GM10266 (cell line): ENCODE results near the gene RUNDC3A.

Experiments
- DNase-seq: peaks from one replicate; pipeline ENCODE4 v3.0.0; 2012; ENCODE audit errors: extremely low spot score
- TF ChIP-seq, protein P1 (sequence below): IDR thresholded peaks from 2 replicates; pipeline ENCODE4 v1.5.1; 2012; ENCODE audit warnings: mild to moderate bottlenecking, low read depth; ENCODE audit not compliant: control insufficient read depth, insufficient read depth; ENCODE audit errors: missing control alignments

The RUNDC3A gene

DNA sequence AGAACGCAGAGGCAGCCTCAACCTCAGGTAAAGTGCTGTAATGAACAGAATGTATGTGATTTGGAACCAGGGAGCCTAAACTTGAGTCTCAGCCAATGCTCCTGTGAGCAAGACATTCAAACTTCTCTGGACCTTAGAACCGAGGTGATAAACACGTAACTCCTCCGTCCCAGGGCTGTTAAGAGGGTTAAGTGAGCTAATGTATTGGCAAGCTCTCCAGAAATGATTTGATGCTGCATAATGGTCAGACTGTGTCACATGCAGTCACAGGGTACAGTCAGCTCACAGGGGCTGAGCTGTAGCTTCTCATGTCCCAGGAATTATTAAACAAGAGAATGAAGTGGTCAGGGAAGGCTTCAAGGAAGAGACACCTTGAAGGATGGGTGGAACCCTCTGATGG, 30.4 kb upstream of the RUNDC3A start:
- no peak for DNase-seq

DNA sequence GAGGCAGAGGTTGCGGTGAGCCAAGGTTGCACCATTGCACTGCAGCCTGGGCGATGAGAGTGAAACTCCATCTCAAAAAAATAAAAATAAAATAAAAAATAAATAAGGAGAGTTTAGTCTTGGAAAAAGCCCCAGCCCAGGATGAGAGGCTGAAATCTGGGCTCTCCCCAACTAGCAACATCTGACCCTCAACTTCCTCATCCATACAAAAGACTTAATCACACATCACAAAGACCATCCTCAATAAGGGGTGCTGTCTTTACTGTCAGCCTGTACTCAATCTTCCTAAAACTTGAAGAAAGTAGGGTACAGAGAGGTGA, 29.1 kb upstream of the RUNDC3A start:
- no peak for DNase-seq
- TF ChIP-seq, protein P1, sequence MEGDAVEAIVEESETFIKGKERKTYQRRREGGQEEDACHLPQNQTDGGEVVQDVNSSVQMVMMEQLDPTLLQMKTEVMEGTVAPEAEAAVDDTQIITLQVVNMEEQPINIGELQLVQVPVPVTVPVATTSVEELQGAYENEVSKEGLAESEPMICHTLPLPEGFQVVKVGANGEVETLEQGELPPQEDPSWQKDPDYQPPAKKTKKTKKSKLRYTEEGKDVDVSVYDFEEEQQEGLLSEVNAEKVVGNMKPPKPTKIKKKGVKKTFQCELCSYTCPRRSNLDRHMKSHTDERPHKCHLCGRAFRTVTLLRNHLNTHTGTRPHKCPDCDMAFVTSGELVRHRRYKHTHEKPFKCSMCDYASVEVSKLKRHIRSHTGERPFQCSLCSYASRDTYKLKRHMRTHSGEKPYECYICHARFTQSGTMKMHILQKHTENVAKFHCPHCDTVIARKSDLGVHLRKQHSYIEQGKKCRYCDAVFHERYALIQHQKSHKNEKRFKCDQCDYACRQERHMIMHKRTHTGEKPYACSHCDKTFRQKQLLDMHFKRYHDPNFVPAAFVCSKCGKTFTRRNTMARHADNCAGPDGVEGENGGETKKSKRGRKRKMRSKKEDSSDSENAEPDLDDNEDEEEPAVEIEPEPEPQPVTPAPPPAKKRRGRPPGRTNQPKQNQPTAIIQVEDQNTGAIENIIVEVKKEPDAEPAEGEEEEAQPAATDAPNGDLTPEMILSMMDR: no peak

More for the DNA sequence above, 30.4 kb upstream of the RUNDC3A start:
- TF ChIP-seq, protein P1: no peak

DNA sequence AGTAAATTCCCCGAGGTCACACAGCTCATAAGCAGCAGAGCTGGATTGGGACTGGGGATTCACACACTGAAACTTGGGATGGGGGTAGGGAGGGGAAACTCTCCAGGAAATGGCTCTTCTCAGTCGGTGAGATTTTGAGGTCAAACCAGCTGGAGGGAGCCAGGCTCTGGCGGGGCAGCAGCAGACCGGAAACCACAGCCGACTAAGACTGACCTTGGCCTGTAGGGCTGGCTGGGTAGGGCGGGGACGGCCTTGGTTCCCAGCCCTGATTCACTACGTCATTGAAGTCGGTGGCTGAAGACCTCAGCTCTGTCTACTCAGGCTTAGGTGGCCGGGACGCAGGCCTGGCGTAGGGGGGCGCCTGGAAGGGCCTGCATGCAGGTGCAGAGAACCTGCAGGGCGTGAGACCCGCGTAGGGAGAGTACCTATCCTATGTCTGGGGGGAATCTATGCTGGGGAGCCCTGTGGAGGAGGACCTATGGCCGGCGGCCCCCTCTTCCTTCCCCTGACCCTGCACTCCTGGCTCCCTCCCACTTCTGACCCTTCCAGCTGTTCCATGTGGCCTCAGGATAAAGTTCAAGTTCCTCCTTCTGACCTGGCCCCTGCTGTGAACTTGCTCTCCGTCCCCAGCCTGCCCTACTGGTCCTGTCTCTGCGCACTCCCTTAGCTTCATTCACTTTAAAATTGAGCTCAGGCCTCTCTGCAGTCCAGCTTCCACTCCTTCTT, 28.6 kb upstream of the RUNDC3A start:
- DNase-seq: peak; percentile 80
- TF ChIP-seq, protein P1: no peak

DNA sequence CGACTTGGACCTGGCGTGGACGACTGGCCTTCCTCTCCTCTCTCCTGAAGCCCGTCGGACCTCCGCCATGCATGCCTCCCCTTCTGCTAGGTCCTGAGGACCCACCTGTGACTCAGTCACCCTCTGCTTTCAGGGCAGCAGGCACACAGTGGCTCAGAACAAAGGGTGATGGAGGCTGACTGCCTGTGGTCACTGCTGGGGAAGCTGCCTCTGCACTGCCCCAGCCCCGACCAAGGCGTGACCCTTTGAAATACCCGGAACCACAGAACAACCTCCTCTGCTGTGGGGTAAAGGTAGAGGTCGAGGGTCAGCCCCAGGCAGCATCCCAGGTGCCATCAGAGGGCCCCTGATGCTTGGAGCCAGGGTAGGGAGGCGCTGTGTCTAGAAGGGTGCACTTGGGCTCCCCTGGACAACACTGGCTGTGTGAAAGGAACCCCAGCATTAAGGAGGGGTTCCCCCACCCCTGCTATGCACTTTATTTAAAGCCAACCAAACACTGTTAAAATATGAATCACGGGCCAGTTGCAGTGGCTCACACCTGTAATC, 27.9 kb upstream of the RUNDC3A start:
- DNase-seq: no peak
- TF ChIP-seq, protein P1: no peak

DNA sequence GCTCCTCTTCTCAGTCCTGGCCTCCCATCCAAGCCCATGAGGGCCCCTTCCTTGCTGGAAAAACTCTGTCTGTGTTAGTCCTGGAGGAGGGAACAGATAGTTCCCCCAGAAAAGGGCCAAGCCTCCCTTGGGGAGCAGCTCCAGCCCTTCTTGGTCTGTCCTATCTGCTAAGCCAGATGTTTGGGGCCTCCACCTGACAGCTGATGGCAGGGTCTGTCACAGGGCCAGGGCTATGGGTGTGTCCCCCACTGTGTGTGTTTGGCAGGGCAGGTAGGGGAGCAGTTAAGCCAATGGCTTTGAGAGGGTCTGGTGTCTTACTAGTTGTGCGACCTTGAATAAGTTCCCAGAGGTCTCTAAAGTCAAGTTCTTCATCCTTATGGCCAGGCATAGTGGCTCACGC, 26.8 kb upstream of the RUNDC3A start:
- TF ChIP-seq, protein P1: no peak
- no peak for DNase-seq

DNA sequence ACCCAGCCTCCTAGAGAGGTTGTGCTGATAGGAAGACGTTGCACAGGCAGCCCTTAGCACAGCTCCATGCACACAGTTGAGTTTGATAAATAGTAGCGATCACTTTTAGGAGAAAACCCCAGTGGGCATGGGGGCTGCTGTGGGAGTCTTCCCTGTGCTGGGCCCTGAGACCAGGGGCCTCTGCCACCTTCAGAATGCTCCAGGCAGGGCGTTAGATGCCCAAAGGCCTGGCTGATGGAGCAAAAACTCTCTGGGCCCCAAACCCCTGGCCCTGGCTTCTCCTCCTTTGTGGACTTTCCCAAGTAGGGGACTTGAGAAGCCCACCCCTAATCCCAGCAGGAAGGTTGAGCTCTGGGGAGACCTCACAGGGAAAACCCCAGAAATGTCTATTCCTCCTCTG, 26.1 kb upstream of the RUNDC3A start:
- no peak for DNase-seq
- TF ChIP-seq, protein P1: no peak

DNA sequence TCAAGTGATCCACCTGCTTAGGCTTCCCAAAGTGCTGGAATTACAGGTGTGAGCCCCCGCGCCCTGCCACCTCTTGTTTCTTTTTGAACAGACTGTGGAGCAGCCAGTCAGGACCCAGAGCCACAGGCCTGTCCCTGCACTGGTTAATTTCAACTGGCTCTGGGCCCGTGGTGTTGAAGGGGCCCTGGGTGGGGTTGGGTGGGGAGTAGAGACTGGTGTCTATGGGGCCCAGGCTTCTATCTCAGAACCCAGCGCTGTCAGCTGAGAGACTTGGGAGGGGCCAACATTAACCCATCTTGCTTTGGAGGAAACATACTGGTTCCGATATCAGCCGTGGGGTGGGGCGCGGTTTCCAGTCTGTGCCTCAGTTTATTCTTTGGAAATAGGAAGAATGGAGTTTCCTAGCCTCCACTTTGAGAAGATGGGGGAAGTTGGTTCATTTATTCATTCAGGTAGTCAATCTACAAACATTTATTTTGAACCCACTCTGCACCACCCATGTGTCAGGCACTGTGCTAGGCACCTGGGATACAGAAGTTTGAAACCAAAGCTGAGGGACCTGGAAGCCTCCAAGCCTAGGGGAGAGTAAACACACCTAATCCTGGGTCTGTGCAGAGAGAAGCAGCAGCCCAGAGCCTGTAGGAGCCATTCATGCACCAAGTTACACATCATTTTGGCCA, 24.9 kb upstream of the RUNDC3A start:
- TF ChIP-seq, protein P1: no peak
- DNase-seq: no peak
